Skin epidermis (tissue), 12 donors: ENCODE measurements around the gene TBL1Y.
A peak's percentile ranks its signal among the peaks of the same experiment; 100 is the strongest.

ENCODE experiments used
- H3K27ac ChIP-seq, 21 experiments: fragments of 200-600 bp; sonication (generic) in 11 of 21; one replicate each; pipeline ENCODE4 v1.5.0; 2020; ENCODE audit warnings: mild to moderate bottlenecking in 3 of 21, inconsistent platforms in 2 of 21, moderate library complexity in 2 of 21
- H3K4me3 ChIP-seq, 7 experiments: fragments of 200-600 bp; sonication (generic) in 2 of 7; one replicate each; pipeline ENCODE4 v1.5.0; 2020; ENCODE audit warnings: inconsistent platforms in 2 of 7, mild to moderate bottlenecking in 2 of 7, moderate library complexity in 1 of 7

The TBL1Y gene

DNA sequence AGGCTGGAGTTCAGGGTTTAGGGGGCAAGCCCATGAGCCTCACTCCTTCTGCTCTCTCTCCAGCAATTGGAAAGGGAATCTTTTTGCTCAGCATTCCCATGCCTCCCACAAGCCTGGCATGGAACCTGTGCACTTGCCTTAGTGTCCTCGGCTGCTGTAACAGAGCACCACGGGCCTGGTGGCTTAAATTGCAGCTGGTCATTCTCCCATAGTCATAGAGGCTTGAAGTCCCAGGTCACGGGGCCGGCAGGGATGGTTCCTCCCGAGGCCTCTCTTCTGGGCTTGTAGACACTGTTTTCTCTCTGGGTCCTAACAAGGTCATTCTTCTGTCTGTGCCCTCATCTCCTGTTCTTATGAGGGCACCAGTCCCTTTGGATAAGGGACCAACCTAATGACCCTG, 57.2 kb downstream of the TBL1Y start:
- Histone ChIP-seq H3K27ac (no peak overlapping the region), H3K4me3 (no peak overlapping the region)

GRCh38 chrY:6968191-6968590, 57.7 kb downstream of the TBL1Y start:
- no peak overlapping the region for H3K4me3 ChIP-seq
- no peak overlapping the region for H3K27ac ChIP-seq

- Histone ChIP-seq H3K4me3 (no peak overlapping the region), H3K27ac (no peak overlapping the region)
These were observed 61.9 kb downstream of the TBL1Y start for GRCh38 chrY:6972271-6972887.

DNA sequence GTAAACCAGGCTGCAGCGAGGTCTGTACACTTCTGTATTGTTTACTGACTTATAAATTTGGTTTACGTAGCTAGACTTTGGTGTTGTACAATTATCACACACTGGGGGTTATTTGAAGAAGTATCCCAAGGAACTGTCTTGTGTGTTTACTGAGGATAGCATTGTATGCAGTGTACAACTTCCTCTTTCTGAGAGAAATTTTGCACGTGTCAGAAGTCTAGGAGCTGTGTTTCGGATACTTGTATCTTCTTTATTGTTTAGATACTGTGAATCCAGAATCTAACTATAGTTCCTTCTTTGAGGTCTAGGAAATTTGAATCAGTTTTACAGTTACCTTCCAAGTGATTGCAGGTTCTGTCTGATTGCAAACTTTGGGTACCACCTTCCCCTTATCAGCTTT, 64.5 kb downstream of the TBL1Y start:
- Histone ChIP-seq H3K27ac (no peak overlapping the region), H3K4me3 (no peak overlapping the region)

- Histone ChIP-seq H3K4me3 (no peak overlapping the region), H3K27ac (no peak overlapping the region)
These were observed 67.3 kb downstream of the TBL1Y start for GRCh38 chrY:6977783-6978182.

- Histone ChIP-seq H3K27ac (no peak overlapping the region), H3K4me3 (no peak overlapping the region)
These were observed 72.7 kb downstream of the TBL1Y start for GRCh38 chrY:6983221-6983620.

GRCh38 chrY:6987811-6988210, 77.3 kb downstream of the TBL1Y start:
- Histone ChIP-seq H3K27ac (no peak overlapping the region), H3K4me3 (no peak overlapping the region)

- H3K4me3 ChIP-seq, result no peak overlapping the region
- no peak overlapping the region for H3K27ac ChIP-seq
These were observed 79.6 kb downstream of the TBL1Y start for GRCh38 chrY:6989886-6990620.

- Histone ChIP-seq H3K4me3 (no peak overlapping the region), H3K27ac (no peak overlapping the region)
These were observed 81.5 kb downstream of the TBL1Y start for GRCh38 chrY:6992041-6992440.

DNA sequence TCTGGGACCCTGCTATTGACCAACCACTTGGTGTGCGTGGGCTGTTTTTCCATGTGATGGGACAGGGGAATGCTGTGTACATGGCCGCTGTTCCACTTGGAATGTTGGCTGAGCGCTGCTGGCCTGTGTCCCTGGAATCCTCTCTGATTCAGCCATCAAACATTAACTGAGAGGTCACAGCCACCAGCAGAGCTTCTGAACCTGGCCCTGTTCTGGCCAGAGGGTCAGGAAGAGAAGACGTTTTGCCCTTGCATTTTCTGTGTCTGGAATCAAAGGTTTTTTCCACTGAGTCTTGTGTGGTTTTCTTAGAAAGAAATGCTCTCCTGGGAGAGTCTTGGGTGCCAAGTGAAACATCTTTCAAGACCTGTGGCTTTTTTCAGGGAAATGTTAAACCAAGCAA, 85.5 kb downstream of the TBL1Y start:
- H3K4me3 ChIP-seq, result no peak overlapping the region
- H3K27ac ChIP-seq, result no peak overlapping the region

GRCh38 chrY:6997503-6998066, 87.1 kb downstream of the TBL1Y start:
- H3K27ac ChIP-seq, result no peak overlapping the region
- H3K4me3 ChIP-seq, result no peak overlapping the region

GRCh38 chrY:6999905-7000304, 89.4 kb downstream of the TBL1Y start:
- no peak overlapping the region for H3K27ac ChIP-seq
- no peak overlapping the region for H3K4me3 ChIP-seq

DNA sequence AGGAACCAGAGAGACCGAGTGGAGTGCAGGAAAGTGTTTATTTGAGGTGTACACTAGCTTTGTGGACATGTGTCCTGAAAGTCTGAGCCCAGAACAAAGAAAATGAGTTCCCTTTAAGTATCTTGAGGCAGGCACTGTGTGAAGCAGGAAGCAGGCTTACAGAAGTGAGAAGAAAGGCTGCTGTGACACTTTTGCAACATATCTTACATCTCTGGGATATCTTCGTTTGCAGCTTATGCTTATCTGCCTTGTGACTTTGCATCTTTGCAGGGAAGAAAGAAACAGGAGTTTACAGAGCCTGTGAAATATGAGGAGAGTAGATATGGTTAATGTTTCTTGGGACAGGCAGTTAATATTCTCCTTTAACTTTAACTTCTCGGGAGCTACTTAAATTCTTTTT, 92.1 kb downstream of the TBL1Y start:
- H3K27ac ChIP-seq, result no peak overlapping the region

GRCh38 chrY:7007911-7008310, 97.4 kb downstream of the TBL1Y start:
- no peak overlapping the region for H3K4me3 ChIP-seq
- H3K27ac ChIP-seq, result peak overlapping the region in 2 of 21 experiments; percentile 1 to 26

More for the DNA sequence above, 92.1 kb downstream of the TBL1Y start:
- H3K4me3 ChIP-seq, result no peak overlapping the region

DNA sequence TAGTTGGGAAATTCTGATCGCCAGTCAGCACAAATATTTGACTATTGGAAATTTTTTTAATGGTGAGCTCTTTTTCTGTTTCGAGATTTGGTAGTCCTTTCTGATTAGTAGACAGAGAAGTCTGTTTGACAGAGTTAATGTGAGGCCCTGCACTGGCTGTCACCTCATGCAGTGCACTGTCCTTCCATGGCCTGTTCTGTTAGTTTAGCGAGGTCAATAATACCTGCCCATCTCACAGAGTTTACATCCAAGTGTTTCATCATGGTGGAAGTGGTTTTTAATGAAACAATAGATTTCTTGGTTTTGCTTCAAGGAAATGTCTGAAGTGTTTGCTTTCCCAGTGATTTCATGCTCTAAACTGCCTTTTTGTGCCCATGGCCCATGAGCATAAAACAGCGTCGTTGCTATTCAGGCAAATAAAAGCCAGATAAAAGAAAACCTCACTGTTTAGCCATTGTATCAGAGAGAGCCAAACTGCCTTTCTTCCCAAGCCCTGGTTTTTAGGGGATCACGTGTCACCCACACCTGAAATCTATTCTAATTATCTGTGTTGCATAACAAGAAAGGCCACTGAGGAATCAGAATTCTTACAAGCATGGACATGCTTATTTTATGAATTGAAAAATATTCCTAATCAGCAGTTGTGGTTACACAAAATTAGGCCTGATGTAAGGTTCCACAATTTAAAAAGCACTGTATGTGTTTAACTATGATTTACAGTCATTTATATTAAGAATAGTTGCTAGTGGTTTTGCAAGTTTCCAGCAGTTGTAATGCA, 98.3 kb downstream of the TBL1Y start:
- Histone ChIP-seq H3K4me3 (no peak overlapping the region), H3K27ac (peak overlapping the region in 2 of 21 experiments; percentile 1 to 25)

DNA sequence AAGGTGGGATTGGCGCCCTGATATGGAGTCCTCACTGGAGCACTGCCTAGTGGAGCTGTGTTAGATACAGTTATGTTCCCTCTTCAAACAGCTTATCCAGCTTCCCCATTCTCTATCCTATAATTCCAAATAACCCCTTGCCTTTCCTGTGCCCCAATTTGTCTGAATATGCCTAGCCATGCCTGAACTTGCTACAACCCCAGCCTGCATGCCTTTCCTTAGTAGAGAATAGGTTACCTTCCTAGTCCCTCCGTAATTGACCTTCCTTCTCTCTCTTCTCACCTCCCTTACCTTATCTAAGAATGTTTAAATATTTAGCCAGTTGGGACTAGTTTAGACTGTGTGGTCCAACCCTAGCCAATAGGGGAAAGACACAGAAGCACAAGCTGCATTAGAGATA, 102.6 kb downstream of the TBL1Y start:
- no peak overlapping the region for H3K4me3 ChIP-seq
- no peak overlapping the region for H3K27ac ChIP-seq

DNA sequence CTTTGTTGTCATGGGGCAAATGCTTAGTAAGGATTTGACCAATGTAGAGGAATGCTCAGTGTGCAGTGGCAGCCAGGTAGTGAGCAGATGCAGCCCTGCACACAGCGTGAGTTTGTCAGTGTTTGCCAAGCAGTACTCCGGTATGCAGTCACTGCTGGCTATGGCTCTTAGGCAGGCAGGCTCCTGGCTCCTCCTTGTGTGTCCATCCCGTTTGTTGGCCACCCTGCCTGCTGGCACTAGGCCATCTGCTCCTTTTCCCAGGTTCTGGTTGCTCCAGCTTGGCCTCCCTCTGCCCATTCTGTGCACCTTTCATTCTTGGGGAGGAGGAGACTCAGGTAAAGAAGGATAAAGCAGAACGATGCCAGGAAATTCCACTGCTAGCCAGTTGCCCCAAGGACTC, 106.0 kb downstream of the TBL1Y start:
- no peak overlapping the region for H3K4me3 ChIP-seq
- H3K27ac ChIP-seq, result no peak overlapping the region

DNA sequence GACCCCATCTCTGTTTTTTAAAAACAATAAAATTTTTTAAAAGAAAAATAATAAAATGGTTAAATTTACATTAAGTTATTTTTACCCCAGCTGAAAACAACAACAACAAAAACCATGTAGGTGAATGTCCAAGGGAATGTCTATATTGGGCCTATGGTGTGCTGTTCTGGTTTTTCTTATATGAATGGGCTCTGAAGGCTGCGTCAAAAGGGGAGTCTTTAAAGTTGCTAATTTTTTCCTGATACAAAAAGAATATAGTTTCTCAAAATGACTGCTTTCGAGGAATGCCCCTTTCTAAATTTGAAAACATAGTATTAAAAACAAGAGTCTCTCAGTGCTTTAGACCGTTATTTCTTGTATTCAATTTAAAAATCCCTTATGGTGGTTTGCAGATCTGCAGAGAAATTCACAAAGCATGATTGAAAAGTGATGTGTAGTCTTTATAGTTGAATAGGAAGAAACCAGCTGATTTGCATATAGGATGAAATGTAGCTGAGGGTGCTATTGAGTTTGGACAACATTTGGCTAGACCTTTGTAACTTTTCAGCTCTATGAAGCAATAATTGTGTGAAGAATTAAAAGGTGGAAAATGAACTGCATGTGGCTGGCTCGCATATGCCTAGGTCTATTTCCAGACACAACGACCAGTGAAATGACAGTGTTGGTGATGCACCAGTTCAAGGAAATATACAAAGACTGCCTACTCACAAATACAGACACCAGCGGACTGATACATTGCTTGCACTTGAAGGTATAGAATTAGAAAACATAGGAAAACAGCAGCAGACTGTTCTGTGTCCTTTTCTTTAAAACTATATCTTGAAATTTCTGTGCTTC, 107.0 kb downstream of the TBL1Y start:
- H3K4me3 ChIP-seq, result no peak overlapping the region

DNA sequence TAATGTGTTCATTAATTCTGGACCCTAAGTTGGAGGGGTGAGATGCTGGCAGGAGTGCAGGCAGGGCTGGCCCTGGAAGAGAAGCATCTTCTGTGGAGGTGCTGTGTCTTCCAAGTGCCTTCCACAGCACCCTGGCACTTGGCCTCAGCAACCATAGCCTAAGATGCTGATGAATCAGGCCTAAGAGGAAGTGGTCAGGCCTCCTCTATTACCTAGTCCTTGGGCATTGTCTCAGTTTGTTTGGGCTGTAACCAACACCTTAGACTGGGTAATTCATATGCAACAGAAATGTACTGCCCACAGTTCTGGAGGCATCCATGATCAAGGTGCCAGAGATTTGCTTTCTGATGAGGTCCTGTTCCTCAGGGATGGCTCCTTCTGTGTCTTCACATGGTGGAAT, 128.5 kb downstream of the TBL1Y start:
- H3K4me3 ChIP-seq, result no peak overlapping the region
- H3K27ac ChIP-seq, result no peak overlapping the region

More for the DNA sequence above, 107.0 kb downstream of the TBL1Y start:
- H3K27ac ChIP-seq, result no peak overlapping the region

DNA sequence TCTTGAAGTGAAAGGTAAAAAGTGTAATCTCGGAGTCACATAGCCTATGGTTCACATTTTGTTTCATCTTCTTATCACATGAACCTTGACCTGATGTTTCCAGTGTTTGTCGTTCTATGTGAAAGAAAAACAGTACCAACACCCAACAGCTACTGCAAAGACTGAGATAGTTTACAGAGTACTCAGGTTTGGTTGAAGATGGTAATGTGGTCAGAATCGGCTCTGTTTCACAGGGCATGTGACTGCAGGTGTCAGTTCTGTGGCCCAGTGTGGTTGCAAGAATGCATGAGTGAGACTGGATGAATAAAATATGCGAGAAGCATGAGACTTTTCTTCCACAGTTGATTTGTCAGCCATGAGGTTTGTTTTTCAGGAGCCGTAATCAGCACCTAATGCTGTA, 130.2 kb downstream of the TBL1Y start:
- H3K4me3 ChIP-seq, result no peak overlapping the region
- H3K27ac ChIP-seq, result no peak overlapping the region
